Chondrocyte (in vitro differentiated cells): ENCODE data around the gene SLC17A5. TPM values are rescaled to one million over a fixed set of nuclear protein-coding genes. Genes with fewer than 3 reads are reported as not detected.

ENCODE experiments used
- DNase-seq: peaks from one replicate; pipeline ENCODE4 v3.0.0; 2021; ENCODE audit warnings: mixed read lengths, low spot score
- H3K27ac Mint-ChIP-seq: one replicate; pipeline ENCODE4 v1.8.0; 2021; ENCODE audit warnings: mild to moderate bottlenecking, moderate library complexity, mixed read lengths; ENCODE audit not compliant: unreplicated experiment
- H3K27me3 Mint-ChIP-seq: 2 replicates; pipeline ENCODE4 v1.8.0; 2021; ENCODE audit warnings: low read depth, mixed read lengths
- H3K36me3 Mint-ChIP-seq: 2 replicates; pipeline ENCODE4 v1.8.0; 2021; ENCODE audit warnings: low read depth, mixed read lengths
- H3K4me1 Mint-ChIP-seq: 2 replicates; pipeline ENCODE4 v1.8.0; 2021; ENCODE audit warnings: low read depth, mild to moderate bottlenecking, mixed read lengths
- H3K4me3 Mint-ChIP-seq: one replicate; pipeline ENCODE4 v1.8.0; 2021; ENCODE audit warnings: mild to moderate bottlenecking, moderate library complexity, mixed read lengths; ENCODE audit not compliant: unreplicated experiment
- H3K9me3 Mint-ChIP-seq: 2 replicates; pipeline ENCODE4 v1.8.0; 2021; ENCODE audit warnings: low read depth, mixed read lengths
- total RNA-seq: library from RNA; stranded (reverse); gene quantifications from 3 replicates; pipeline ENCODE4 v1.2.1, GENCODE V29; 2021
- TF ChIP-seq, protein P1 (sequence below): fragments of 200-600 bp; sonication (generic); IDR thresholded peaks from 2 replicates; pipeline ENCODE4 v1.5.0; 2021; ENCODE audit warnings: antibody characterized with exemption, mild to moderate bottlenecking, moderate library complexity

The SLC17A5 gene
- total RNA-seq, 1 donor from 2014 or later = 33.0 TPM

DNA sequence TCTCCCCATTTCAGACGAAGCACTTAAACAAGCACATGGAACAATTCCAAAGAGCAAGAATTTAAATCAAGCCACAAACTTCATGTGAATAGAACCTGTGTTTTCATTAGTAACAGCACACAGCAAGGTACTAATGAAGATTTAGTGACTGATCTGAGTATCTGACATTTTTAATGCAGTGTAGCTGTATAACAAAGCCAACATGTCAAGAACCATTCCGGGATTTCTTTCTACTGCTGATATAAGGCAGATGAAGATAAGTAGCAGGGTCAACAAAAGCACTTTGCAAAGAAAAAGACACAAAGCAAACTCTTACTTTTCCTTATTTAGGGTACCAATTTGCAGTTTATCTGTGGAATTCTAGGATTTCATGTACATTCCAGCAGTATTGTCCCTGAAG, 11.3 kb downstream of the SLC17A5 start:
- Mint-ChIP-seq H3K36me3 (peaks cover 13% of the 10 kb centered on the region), H3K4me3 (no peak overlapping the region), H3K4me1 (peaks cover 26% of the 10 kb centered on the region), H3K27ac (no peak overlapping the region), H3K27me3 (no peaks in the 10 kb centered on the region), H3K9me3 (no peaks in the 10 kb centered on the region)
- TF ChIP-seq, protein P1, sequence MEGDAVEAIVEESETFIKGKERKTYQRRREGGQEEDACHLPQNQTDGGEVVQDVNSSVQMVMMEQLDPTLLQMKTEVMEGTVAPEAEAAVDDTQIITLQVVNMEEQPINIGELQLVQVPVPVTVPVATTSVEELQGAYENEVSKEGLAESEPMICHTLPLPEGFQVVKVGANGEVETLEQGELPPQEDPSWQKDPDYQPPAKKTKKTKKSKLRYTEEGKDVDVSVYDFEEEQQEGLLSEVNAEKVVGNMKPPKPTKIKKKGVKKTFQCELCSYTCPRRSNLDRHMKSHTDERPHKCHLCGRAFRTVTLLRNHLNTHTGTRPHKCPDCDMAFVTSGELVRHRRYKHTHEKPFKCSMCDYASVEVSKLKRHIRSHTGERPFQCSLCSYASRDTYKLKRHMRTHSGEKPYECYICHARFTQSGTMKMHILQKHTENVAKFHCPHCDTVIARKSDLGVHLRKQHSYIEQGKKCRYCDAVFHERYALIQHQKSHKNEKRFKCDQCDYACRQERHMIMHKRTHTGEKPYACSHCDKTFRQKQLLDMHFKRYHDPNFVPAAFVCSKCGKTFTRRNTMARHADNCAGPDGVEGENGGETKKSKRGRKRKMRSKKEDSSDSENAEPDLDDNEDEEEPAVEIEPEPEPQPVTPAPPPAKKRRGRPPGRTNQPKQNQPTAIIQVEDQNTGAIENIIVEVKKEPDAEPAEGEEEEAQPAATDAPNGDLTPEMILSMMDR = no peak
- no peak for DNase-seq

DNA sequence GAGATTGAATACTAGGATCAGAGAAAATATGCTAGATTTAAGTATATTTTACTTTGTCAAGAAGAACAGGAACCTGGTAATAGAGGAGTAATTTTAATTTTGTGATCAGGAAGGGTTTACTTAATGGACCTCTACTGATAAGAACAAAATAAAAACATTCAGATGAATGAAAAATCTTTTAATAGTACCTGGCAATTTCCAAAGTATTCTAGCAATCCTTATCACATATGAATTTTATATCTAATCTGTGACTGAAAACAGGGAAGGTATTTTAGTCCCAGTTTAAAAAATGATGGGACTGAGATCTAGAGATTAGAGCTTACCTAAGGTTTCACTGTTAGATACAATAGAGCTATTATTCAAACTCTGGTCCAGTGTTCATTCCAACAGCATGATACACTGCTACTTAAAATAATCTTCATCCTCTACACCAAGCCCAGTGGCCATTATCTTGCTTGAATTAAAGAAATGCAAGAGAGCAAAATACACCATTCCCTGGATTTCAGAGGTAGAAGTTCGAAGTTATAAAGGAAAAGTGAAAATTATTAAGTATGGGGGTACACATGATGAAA, 13.5 kb downstream of the SLC17A5 start:
- no peaks in the 10 kb centered on the region for H3K9me3 Mint-ChIP-seq
- peaks cover 6% of the 10 kb centered on the region for H3K4me1 Mint-ChIP-seq
- TF ChIP-seq, protein P1 = no peak
- H3K4me3 Mint-ChIP-seq = no peak overlapping the region
- H3K27me3 Mint-ChIP-seq = no peaks in the 10 kb centered on the region
- DNase-seq = no peak
- peaks cover 17% of the 10 kb centered on the region for H3K36me3 Mint-ChIP-seq
- H3K27ac Mint-ChIP-seq = no peak overlapping the region

DNA sequence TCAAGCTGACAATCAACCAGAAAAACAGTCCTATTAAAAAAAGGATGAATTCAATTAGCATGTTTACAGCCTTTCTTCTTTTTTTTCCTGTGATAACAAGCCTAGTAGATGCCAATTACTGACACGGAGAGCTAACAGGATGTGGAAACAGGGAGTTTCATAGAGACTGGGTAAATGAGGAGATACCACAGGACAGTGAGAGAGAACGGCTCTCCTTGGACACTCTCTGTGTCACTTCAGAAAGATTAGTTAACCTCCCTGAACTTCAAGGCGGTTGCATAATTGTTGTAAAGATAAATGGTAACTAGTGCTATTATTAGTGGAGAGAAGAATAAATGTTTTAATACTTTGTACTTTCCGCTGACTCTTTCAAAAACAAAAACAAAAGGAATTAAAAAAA, 14.8 kb downstream of the SLC17A5 start:
- no peak overlapping the region for H3K27ac Mint-ChIP-seq
- DNase-seq = no peak
- TF ChIP-seq, protein P1 = no peak
- no peaks in the 10 kb centered on the region for H3K9me3 Mint-ChIP-seq
- H3K4me1 Mint-ChIP-seq = no peaks in the 10 kb centered on the region
- H3K36me3 Mint-ChIP-seq = peaks cover 20% of the 10 kb centered on the region
- H3K4me3 Mint-ChIP-seq = no peak overlapping the region
- no peaks in the 10 kb centered on the region for H3K27me3 Mint-ChIP-seq

DNA sequence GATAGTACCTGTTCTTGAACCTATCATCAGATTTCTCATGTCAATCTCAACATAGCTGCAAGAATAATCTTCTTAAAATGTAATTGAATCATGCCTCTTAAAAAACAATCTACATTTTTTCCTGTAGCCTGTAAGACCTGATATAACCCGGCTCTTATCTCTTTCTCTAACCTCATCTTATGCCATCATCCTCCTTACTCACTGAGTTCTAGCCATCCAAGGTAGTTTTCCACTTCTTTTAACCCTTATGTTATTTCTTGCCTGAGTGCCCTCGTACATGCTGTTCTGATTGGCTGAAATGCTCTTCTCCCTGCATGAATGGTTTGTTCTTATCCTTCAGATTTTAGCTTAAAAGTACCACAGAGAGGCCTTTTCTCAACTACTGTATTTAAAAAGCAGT, 16.4 kb downstream of the SLC17A5 start:
- Mint-ChIP-seq H3K4me3 (no peak overlapping the region), H3K27ac (no peak overlapping the region), H3K36me3 (peaks cover 20% of the 10 kb centered on the region), H3K27me3 (no peaks in the 10 kb centered on the region), H3K4me1 (no peaks in the 10 kb centered on the region), H3K9me3 (no peaks in the 10 kb centered on the region)
- no peak for DNase-seq
- TF ChIP-seq, protein P1 = no peak

DNA sequence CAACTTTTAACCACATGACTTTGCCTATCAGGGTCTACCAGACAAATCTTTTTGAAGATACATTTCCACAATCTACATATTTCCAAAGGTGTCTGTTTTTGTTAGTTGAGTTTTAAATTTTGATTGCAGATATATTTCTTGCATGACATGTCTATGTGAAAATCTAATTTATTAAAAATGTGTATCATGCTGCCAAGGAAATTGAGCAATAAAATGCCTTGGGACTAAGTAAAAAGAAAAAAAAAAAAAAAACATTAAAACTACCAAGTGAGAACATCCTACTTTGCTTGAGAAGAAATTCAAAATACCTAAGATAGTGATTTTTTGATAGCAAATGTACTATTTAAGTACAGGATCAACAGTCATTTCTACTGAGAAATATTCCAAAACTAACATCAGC, 17.7 kb downstream of the SLC17A5 start:
- TF ChIP-seq, protein P1 = no peak
- no peak overlapping the region for H3K27ac Mint-ChIP-seq
- H3K36me3 Mint-ChIP-seq = peaks cover 27% of the 10 kb centered on the region
- H3K9me3 Mint-ChIP-seq = no peaks in the 10 kb centered on the region
- no peaks in the 10 kb centered on the region for H3K4me1 Mint-ChIP-seq
- H3K27me3 Mint-ChIP-seq = no peaks in the 10 kb centered on the region
- DNase-seq = no peak
- H3K4me3 Mint-ChIP-seq = no peak overlapping the region
